SH-SY5Y (cell line): Measurements from ENCODE around the gene VEZT.

ENCODE experiments used
- GATA2 ChIP-seq: IDR thresholded peaks from 2 replicates; pipeline ENCODE4 v1.6.1; 2011; ENCODE audit warnings: mild to moderate bottlenecking, low read depth, low read length
- GATA3 ChIP-seq: IDR thresholded peaks from 2 replicates; pipeline ENCODE4 v1.6.1; 2011; ENCODE audit warnings: low read depth, mild to moderate bottlenecking, low read length, moderate library complexity

GRCh38 chr12:95279856-95280255 is 62.2 kb downstream of the VEZT start:
- TF ChIP-seq GATA2 (no peak), GATA3 (no peak)
